Liver (tissue), 9 donors: ENCODE results near the gene ACKR2. TPM values are rescaled to one million over a fixed set of nuclear protein-coding genes. Genes with fewer than 3 reads are reported as not detected.

Experiments
- DNase-seq: peaks from one replicate; pipeline ENCODE4 v3.0.0-alpha.2; 2017; ENCODE audit warnings: low spot score
- H3K27ac ChIP-seq, 2 donors: one replicate each; pipeline ENCODE4 v1.7.0; 2013; ENCODE audit warnings: inconsistent platforms in 2 of 2, low read length in 2 of 2, control low read depth in 1 of 2, low read depth in 1 of 2, mild to moderate bottlenecking in 1 of 2
- H3K27me3 ChIP-seq, 4 donors: one replicate each; pipeline versions ENCODE4 v1.6.1 to v1.7.0; 2013; ENCODE audit warnings: low read length in 3 of 4, inconsistent platforms in 1 of 4, mild to moderate bottlenecking in 1 of 4, moderate library complexity in 1 of 4; ENCODE audit not compliant: control insufficient read depth in 4 of 4, insufficient read depth in 4 of 4
- H3K36me3 ChIP-seq, 4 donors: one replicate each; pipeline versions ENCODE4 v1.6.1 to v1.7.0; 2013; ENCODE audit warnings: low read length in 3 of 4, mild to moderate bottlenecking in 3 of 4, low read depth in 1 of 4, moderate library complexity in 1 of 4; ENCODE audit not compliant: control insufficient read depth in 4 of 4, insufficient read depth in 3 of 4
- H3K4me1 ChIP-seq, 4 donors: one replicate each; pipeline versions ENCODE4 v1.6.1 to v1.7.0; 2013; ENCODE audit warnings: low read length in 3 of 4, mild to moderate bottlenecking in 3 of 4, moderate library complexity in 1 of 4; ENCODE audit not compliant: control insufficient read depth in 4 of 4, insufficient read depth in 4 of 4
- H3K4me3 ChIP-seq, 3 donors: one replicate each; pipeline versions ENCODE4 v1.6.1 to v1.7.0; 2013; ENCODE audit warnings: low read length in 3 of 3, control low read depth in 1 of 3, low read depth in 1 of 3, mild to moderate bottlenecking in 1 of 3
- H3K9ac ChIP-seq, 2 donors: one replicate each; pipeline ENCODE4 v1.7.0; 2013; ENCODE audit warnings: low read length in 2 of 2, mild to moderate bottlenecking in 2 of 2, moderate library complexity in 2 of 2, control low read depth in 1 of 2, low read depth in 1 of 2
- H3K9me3 ChIP-seq, 4 donors: one replicate each; pipeline versions ENCODE4 v1.6.1 to v1.7.0; 2013; ENCODE audit warnings: low read length in 3 of 4; ENCODE audit not compliant: control insufficient read depth in 4 of 4
- EGR1 ChIP-seq, 2 donors: IDR thresholded peaks; 2 replicates each; pipeline ENCODE4 v1.6.1; 2016 to 2018; ENCODE audit warnings: antibody characterized with exemption in 2 of 2, low read depth in 2 of 2
- FOXA1 ChIP-seq: IDR thresholded peaks from 2 replicates; pipeline ENCODE4 v1.6.1; 2016; ENCODE audit warnings: antibody characterized with exemption
- FOXA2 ChIP-seq: IDR thresholded peaks from 2 replicates; pipeline ENCODE4 v1.6.1; 2016; ENCODE audit warnings: antibody characterized with exemption
- GABPA ChIP-seq, 2 donors: IDR thresholded peaks in 1 of 2; conservative IDR thresholded peaks in 1 of 2; 2 replicates each; pipeline ENCODE4 v1.6.1; 2016; ENCODE audit warnings: antibody characterized with exemption in 2 of 2, mild to moderate bottlenecking in 1 of 2, moderate library complexity in 1 of 2
- HNF4A ChIP-seq, 2 donors: conservative IDR thresholded peaks; 2 replicates each; pipeline ENCODE4 v1.6.1; 2016; ENCODE audit warnings: antibody characterized with exemption in 2 of 2, mild to moderate bottlenecking in 2 of 2
- HNF4G ChIP-seq: IDR thresholded peaks from 2 replicates; pipeline ENCODE4 v1.6.1; 2016; ENCODE audit warnings: antibody characterized with exemption
- JUND ChIP-seq, 2 donors: IDR thresholded peaks; 2 replicates each; pipeline ENCODE4 v1.6.1; 2016; ENCODE audit warnings: antibody characterized with exemption in 2 of 2
- MAX ChIP-seq: IDR thresholded peaks from 2 replicates; pipeline ENCODE4 v1.6.1; 2016; ENCODE audit warnings: antibody characterized with exemption
- NR2F2 ChIP-seq: IDR thresholded peaks from 2 replicates; pipeline ENCODE4 v1.6.1; 2016; ENCODE audit warnings: antibody characterized with exemption
- RAD21 ChIP-seq, 2 donors: IDR thresholded peaks; 2 replicates each; pipeline ENCODE4 v1.6.1; 2016; ENCODE audit warnings: antibody characterized with exemption in 2 of 2, mild to moderate bottlenecking in 2 of 2
- RXRA ChIP-seq, 2 donors: IDR thresholded peaks; 2 replicates each; pipeline ENCODE4 v1.6.1; 2017 to 2018; ENCODE audit warnings: antibody characterized with exemption in 2 of 2, mild to moderate bottlenecking in 1 of 2
- SP1 ChIP-seq: IDR thresholded peaks from 2 replicates; pipeline ENCODE4 v1.6.1; 2018; ENCODE audit warnings: antibody characterized with exemption, mild to moderate bottlenecking
- TAF1 ChIP-seq: conservative IDR thresholded peaks from 2 replicates; pipeline ENCODE4 v1.6.1; 2016; ENCODE audit warnings: antibody characterized with exemption, mild to moderate bottlenecking
- YY1 ChIP-seq: IDR thresholded peaks from 2 replicates; pipeline ENCODE4 v1.6.1; 2016; ENCODE audit warnings: antibody characterized with exemption, mild to moderate bottlenecking
- ZBTB33 ChIP-seq: IDR thresholded peaks from 2 replicates; pipeline ENCODE4 v1.6.1; 2016; ENCODE audit warnings: antibody characterized with exemption
- WGBS: extraction: QIAGEN DNeasy Blood & Tissue Kit; methylation state at CpG from one replicate; pipeline ENCODE4 v1.1.7; 2013; 5-methylcytosine and 5-hydroxymethylcytosine counted together
- polyA plus RNA-seq, 2 donors: library from polyadenylated mRNA; stranded (reverse) in 1 of 2; unstranded in 1 of 2; fragments of 200-250 nt in 1 of 2; fragments of >200 nt in 1 of 2; fragmentation: Nextera tagmentation in 1 of 2; extraction: Ambion mirVana in 1 of 2; gene quantifications; one replicate each; pipeline versions ENCODE4 v1.2.1 to v1.2.3, GENCODE V29; 2013 to 2015
- total RNA-seq, 2 donors: library from RNA; depleted of rRNA; stranded (reverse); fragments of >200 nt; gene quantifications; one replicate each; pipeline ENCODE4 v1.2.3, GENCODE V29; 2014
- TF ChIP-seq, protein P1 (sequence below): fragments of 150-350 bp; IDR thresholded peaks from 2 replicates; pipeline ENCODE4 v1.5.1; 2017; ENCODE audit warnings: improper control_type of control experiment, low read depth, low read length; ENCODE audit not compliant: missing input control
- TF ChIP-seq, protein P2 (sequence below): IDR thresholded peaks from 2 replicates; pipeline ENCODE4 v1.6.1; 2016; ENCODE audit warnings: antibody characterized with exemption, mild to moderate bottlenecking
- TF ChIP-seq, protein P3 (sequence below): IDR thresholded peaks from 2 replicates; pipeline ENCODE4 v1.6.1; 2016; ENCODE audit warnings: antibody characterized with exemption
- donor health status: healthy.
- donor health status: healthy.
- donor health status: healthy.
- donor health status: healthy.
- donor health status: healthy.

The ACKR2 gene
- total and polyA plus RNA-seq, 4 donors = 7.3 to 19.3 (median 10.8) TPM

- WGBS = 93% methylated on average over 2 of the region's 2 CpGs
- Histone ChIP-seq H3K4me3 (no peak overlapping the region), H3K9me3 (no peaks in the 10 kb centered on the region), H3K27ac (no peak overlapping the region), H3K27me3 (no peaks in the 10 kb centered on the region), H3K36me3 (peaks cover 0 to 14% (median 6%) of the 10 kb centered on the region in 4 donors), H3K4me1 (peaks cover 0 to 8% (median 2%) of the 10 kb centered on the region in 4 donors), H3K9ac (no peak overlapping the region)
- no peak for TF ChIP-seq YY1
- TF ChIP-seq EGR1 (IDR thresholded peaks at IDR 0.05; ENCODE audit: low read depth in 2 of 2) = no peak
- no peak for TF ChIP-seq RXRA (IDR thresholded peaks at IDR 0.05)
- TF ChIP-seq, protein P1, sequence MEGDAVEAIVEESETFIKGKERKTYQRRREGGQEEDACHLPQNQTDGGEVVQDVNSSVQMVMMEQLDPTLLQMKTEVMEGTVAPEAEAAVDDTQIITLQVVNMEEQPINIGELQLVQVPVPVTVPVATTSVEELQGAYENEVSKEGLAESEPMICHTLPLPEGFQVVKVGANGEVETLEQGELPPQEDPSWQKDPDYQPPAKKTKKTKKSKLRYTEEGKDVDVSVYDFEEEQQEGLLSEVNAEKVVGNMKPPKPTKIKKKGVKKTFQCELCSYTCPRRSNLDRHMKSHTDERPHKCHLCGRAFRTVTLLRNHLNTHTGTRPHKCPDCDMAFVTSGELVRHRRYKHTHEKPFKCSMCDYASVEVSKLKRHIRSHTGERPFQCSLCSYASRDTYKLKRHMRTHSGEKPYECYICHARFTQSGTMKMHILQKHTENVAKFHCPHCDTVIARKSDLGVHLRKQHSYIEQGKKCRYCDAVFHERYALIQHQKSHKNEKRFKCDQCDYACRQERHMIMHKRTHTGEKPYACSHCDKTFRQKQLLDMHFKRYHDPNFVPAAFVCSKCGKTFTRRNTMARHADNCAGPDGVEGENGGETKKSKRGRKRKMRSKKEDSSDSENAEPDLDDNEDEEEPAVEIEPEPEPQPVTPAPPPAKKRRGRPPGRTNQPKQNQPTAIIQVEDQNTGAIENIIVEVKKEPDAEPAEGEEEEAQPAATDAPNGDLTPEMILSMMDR = no peak
- no peak for TF ChIP-seq ZBTB33
- TF ChIP-seq FOXA2 = no peak
- TF ChIP-seq GABPA (IDR thresholded peaks at IDR 0.05 in 1 of 2, conservative IDR thresholded peaks at IDR 0.05 in 1 of 2) = no peak
- no peak for TF ChIP-seq HNF4G
- TF ChIP-seq FOXA1 = no peak
- TF ChIP-seq, protein P2, sequence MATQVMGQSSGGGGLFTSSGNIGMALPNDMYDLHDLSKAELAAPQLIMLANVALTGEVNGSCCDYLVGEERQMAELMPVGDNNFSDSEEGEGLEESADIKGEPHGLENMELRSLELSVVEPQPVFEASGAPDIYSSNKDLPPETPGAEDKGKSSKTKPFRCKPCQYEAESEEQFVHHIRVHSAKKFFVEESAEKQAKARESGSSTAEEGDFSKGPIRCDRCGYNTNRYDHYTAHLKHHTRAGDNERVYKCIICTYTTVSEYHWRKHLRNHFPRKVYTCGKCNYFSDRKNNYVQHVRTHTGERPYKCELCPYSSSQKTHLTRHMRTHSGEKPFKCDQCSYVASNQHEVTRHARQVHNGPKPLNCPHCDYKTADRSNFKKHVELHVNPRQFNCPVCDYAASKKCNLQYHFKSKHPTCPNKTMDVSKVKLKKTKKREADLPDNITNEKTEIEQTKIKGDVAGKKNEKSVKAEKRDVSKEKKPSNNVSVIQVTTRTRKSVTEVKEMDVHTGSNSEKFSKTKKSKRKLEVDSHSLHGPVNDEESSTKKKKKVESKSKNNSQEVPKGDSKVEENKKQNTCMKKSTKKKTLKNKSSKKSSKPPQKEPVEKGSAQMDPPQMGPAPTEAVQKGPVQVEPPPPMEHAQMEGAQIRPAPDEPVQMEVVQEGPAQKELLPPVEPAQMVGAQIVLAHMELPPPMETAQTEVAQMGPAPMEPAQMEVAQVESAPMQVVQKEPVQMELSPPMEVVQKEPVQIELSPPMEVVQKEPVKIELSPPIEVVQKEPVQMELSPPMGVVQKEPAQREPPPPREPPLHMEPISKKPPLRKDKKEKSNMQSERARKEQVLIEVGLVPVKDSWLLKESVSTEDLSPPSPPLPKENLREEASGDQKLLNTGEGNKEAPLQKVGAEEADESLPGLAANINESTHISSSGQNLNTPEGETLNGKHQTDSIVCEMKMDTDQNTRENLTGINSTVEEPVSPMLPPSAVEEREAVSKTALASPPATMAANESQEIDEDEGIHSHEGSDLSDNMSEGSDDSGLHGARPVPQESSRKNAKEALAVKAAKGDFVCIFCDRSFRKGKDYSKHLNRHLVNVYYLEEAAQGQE = no peak
- no peak for TF ChIP-seq MAX
- TF ChIP-seq, protein P3, sequence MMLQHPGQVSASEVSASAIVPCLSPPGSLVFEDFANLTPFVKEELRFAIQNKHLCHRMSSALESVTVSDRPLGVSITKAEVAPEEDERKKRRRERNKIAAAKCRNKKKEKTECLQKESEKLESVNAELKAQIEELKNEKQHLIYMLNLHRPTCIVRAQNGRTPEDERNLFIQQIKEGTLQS = no peak
- TF ChIP-seq SP1 = no peak
- no peak for TF ChIP-seq JUND (IDR thresholded peaks at IDR 0.05)
- no peak for TF ChIP-seq TAF1
- TF ChIP-seq NR2F2 = no peak
- no peak for TF ChIP-seq RAD21 (IDR thresholded peaks at IDR 0.05)
- no peak for TF ChIP-seq HNF4A (conservative IDR thresholded peaks at IDR 0.05)
- DNase-seq = no peak
These were observed 13.5 kb upstream of the ACKR2 start for GRCh38 chr3:42795621-42796181.
